ENCODE results near the gene DDA1. TPM values are rescaled to one million over a fixed set of nuclear protein-coding genes. Genes with fewer than 3 reads are reported as not detected.

DDA1 gene
- total and polyA plus RNA-seq, 9 of the 15 experiments (the other 6 are each of a cell fraction or from before 2014, with no cell fraction given): 1.4 to 83.8 (median 33.8) TPM

GRCh38 chr19:17309198-17309964 is at the start of gene DDA1 (continued):
- no peak for TF ChIP-seq PBX2 (CRISPR knock-in tag; IDR thresholded peaks at IDR 0.05; ENCODE audit: low read depth)
- TF ChIP-seq PBX2 (tag; conservative IDR thresholded peaks at IDR 0.05; ENCODE audit: low read depth): no peak
- no peak for TF ChIP-seq PATZ1 (CRISPR knock-in tag; IDR thresholded peaks at IDR 0.05; ENCODE audit: borderline replicate concordance)
- TF ChIP-seq TCFL5 (CRISPR knock-in tag; conservative IDR thresholded peaks at IDR 0.05): no peak
- no peak for TF ChIP-seq BCLAF1 (IDR thresholded peaks at IDR 0.05; ENCODE audit: borderline replicate concordance in 1 of 2, control insufficient read depth in 1 of 2, low read depth in 2 of 2, low read length in 1 of 2)
- peak; percentile 7; the same call in 1 of the 2 replicates for TF ChIP-seq ZBTB26 (CRISPR knock-in tag; IDR thresholded peaks at IDR 0.05)
- TF ChIP-seq KHSRP (IDR thresholded peaks at IDR 0.05): no peak
- no peak for TF ChIP-seq CBX8 (IDR thresholded peaks at IDR 0.05; ENCODE audit: borderline replicate concordance, extremely low read depth, low read depth, low read length, poor library complexity, severe bottlenecking)
- no peak for TF ChIP-seq TFE3 (CRISPR knock-in tag; IDR thresholded peaks at IDR 0.05)
- TF ChIP-seq PHF21A (IDR thresholded peaks at IDR 0.05; ENCODE audit: borderline replicate concordance, low read depth): no peak
- TF ChIP-seq ZNF699 (CRISPR knock-in tag; IDR thresholded peaks at IDR 0.05; ENCODE audit: insufficient replicate concordance): no peak
- no peak for TF ChIP-seq ZNF586 (CRISPR knock-in tag; conservative IDR thresholded peaks at IDR 0.05)
- TF ChIP-seq HDAC3 (IDR thresholded peaks at IDR 0.05; ENCODE audit: borderline replicate concordance, partially characterized antibody): no peak
- TF ChIP-seq XRCC3 (IDR thresholded peaks at IDR 0.05): no peak
- TF ChIP-seq ZNF197 (CRISPR knock-in tag; IDR thresholded peaks at IDR 0.05; ENCODE audit: low read depth): peak; percentile 45; the same call in 1 of the 2 replicates

Data from K562 (cell line).